ENCODE data around the gene ENOX1.

DNA sequence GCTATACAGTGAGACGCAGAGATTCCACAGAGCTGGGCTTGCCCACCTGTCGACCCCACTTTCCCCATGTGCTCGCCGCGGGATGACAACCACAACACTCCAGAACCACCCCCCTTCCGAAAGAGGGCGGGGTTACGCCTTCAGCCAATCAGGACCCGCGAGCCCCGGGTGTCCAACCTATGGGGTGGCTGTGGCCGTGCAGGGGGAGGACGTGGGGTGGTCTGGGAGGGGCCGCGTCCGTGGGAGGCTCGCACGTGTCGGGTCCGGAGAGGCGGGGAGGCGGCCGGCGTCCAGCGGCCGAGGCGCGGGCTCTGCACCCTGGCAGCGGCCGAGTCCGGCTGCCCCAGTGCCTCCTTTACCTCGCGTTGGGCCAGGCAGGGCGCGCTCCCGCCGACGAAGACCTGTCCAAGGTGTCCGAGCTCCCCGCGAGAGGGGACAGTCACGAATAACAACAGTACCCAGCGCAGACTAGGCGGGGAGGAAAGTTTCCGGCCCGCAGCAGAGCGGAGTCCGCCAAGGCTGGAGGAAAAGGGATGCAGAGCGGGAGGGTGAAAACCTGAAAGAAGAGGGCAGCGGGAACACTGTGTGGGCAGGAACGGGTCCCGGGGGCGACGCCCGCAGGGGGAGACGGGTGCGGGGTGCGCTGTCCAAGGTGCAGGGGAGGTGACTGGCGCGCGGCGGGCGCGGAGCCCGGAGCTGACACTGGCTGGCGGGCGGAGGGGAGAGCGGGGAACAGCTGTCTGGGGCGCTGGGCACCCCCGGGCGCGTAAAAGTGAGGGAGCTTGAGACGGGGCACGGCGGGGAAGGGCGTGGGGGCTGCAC lies 911 bp downstream of the ENOX1 start:
- TF ChIP-seq, protein P1, sequence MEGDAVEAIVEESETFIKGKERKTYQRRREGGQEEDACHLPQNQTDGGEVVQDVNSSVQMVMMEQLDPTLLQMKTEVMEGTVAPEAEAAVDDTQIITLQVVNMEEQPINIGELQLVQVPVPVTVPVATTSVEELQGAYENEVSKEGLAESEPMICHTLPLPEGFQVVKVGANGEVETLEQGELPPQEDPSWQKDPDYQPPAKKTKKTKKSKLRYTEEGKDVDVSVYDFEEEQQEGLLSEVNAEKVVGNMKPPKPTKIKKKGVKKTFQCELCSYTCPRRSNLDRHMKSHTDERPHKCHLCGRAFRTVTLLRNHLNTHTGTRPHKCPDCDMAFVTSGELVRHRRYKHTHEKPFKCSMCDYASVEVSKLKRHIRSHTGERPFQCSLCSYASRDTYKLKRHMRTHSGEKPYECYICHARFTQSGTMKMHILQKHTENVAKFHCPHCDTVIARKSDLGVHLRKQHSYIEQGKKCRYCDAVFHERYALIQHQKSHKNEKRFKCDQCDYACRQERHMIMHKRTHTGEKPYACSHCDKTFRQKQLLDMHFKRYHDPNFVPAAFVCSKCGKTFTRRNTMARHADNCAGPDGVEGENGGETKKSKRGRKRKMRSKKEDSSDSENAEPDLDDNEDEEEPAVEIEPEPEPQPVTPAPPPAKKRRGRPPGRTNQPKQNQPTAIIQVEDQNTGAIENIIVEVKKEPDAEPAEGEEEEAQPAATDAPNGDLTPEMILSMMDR (conservative IDR thresholded peaks at IDR 0.05) = no peak
- TF ChIP-seq ZFX (IDR thresholded peaks at IDR 0.05) = no peak

All from C4-2B (cell line).